MCF 10A (cell line): ENCODE measurements around the gene BIK. TPM values are rescaled to one million over a fixed set of nuclear protein-coding genes. Genes with fewer than 3 reads are reported as not detected.

Experiments used
- BruUV-seq: library from RNA; stranded (reverse); fragments of 400-500 nt; replicated peaks from 2 replicates; lab custom pipeline; 2021; lab: Mats Ljungman, UMichigan
- CTCF ChIA-PET: fragments of 300-600 bp; sonication (Branson Sonifier 250); formaldehyde crosslinking; extraction: SDS; loops from one replicate; lab custom pipeline; 2021; ENCODE audit warnings: antibody characterized with exemption, inconsistent platforms; lab: Yijun Ruan, JAX
- POLR2A ChIA-PET: fragments of 300-600, 350-650 bp; sonication (Branson Sonifier 250); formaldehyde crosslinking; extraction: SDS; loops from one replicate; lab custom pipeline; 2020; ENCODE audit warnings: antibody characterized with exemption, inconsistent platforms; lab: Yijun Ruan, JAX
- DNase-seq: peaks from one replicate; pipeline ENCODE4 v3.0.0-alpha.2; 2018; ENCODE audit not compliant: unreplicated experiment
- H3K27ac Mint-ChIP-seq: one replicate; pipeline ENCODE4 v1.8.0; 2022; ENCODE audit warnings: mild to moderate bottlenecking, low read depth, mixed read lengths; ENCODE audit not compliant: unreplicated experiment
- H3K27me3 Mint-ChIP-seq: one replicate; pipeline ENCODE4 v1.8.0; 2022; ENCODE audit warnings: mixed read lengths; ENCODE audit not compliant: insufficient read depth, unreplicated experiment
- H3K36me3 Mint-ChIP-seq: one replicate; pipeline ENCODE4 v1.8.0; 2022; ENCODE audit warnings: mild to moderate bottlenecking, moderate library complexity, mixed read lengths; ENCODE audit not compliant: insufficient read depth, unreplicated experiment
- H3K4me1 Mint-ChIP-seq: one replicate; pipeline ENCODE4 v1.8.0; 2022; ENCODE audit warnings: mixed read lengths; ENCODE audit not compliant: insufficient read depth, unreplicated experiment
- H3K4me3 Mint-ChIP-seq: one replicate; pipeline ENCODE4 v1.8.0; 2022; ENCODE audit warnings: mild to moderate bottlenecking, moderate library complexity, mixed read lengths; ENCODE audit not compliant: unreplicated experiment
- H3K9me3 Mint-ChIP-seq: one replicate; pipeline ENCODE4 v1.8.0; 2022; ENCODE audit warnings: mixed read lengths; ENCODE audit not compliant: unreplicated experiment
- CTCF ChIP-seq: fragments of 200-600 bp; IDR thresholded peaks from one replicate; pipeline ENCODE4 v1.8.0; 2022; ENCODE audit warnings: antibody characterized with exemption, mild to moderate bottlenecking; ENCODE audit not compliant: unreplicated experiment
- intact Hi-C: fragments of 100-400 bp; cut with micrococcal nuclease; formaldehyde crosslinking; loops from 2 replicates; pipeline ENCODE4 v1.14.1; 2022
- total RNA-seq: library from RNA; stranded (reverse); gene quantifications from 2 replicates; pipeline ENCODE4 v1.2.3, GENCODE V29; 2022

BIK gene
- total RNA-seq, 1 experiment from 2014 or later = 10.0 TPM

DNA sequence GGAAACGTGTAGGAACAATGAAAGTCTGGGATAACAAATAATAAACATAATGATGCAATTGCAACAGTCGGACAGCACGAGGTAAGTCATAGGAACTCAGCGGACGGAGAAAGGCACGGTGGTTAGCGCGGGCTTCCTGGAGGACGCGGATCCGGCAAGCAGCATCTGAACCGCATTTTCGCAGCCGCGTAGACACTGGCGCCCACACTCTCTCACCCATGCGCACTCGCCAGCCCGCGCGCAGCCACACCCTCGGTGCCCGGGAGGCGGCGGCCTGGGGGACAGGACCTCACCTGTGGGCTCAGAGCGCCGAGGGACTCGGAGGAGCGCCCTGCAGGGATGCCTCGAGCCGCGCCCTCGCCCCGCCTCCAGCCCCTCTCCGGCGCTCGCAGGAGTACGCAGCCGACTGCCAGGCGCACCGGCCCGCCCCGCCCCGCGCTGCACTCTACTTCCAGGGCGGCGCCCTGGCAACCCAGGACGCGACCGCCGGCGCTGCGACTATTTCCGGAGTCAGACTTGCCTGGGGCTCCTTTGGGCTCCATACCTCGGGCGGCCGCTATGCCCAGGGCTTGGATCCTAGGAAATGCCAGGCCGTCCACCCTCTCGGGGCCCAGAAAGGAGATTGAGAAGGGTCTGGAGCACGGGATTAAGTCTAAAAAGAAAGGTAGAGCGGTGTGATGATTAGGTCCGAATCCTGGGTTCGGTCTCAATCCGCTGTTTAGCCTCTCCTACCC lies 21.4 kb upstream of the BIK start, which contains the start of gene TTLL1:
Gene TTLL1 (minus strand): TSS at position 408 of the 734 bp plus-strand sequence. CDS start 13,805 bp downstream, outside the sequence.
- TSS peak; percentile 73 for BruUV-seq
- peak within 1 kb of the TSS; percentile 95 for H3K27ac Mint-ChIP-seq
- TF ChIP-seq CTCF = no peak
- no peaks in the 10 kb centered on the region for H3K27me3 Mint-ChIP-seq
- POLR2A ChIA-PET = interaction anchor here (1.4 kb wide), 1 partner anchor 9 kb away, joined by 5 read pairs; no protein-coding TSS in a partner anchor
- peaks cover 5% of the 10 kb centered on the region for H3K4me1 Mint-ChIP-seq
- peak; percentile 84 for DNase-seq
- peak within 1 kb of the TSS; percentile 76 for H3K4me3 Mint-ChIP-seq
- no peaks in the 10 kb centered on the region for H3K9me3 Mint-ChIP-seq
- no peaks in the 10 kb centered on the region for H3K36me3 Mint-ChIP-seq
- CTCF ChIA-PET = no interaction called here
- intact Hi-C loops = loop anchor here (2.0 kb wide), 1 partner anchor 22 kb away; no protein-coding TSS in a partner anchor

GRCh38 chr22:43090130-43090789 lies 20.3 kb upstream of the BIK start:
- ChIA-PET CTCF (interaction anchor here (0.5 to 2.5 kb wide), 27 partner anchors 8 to 469 kb away, joined by 3 to 14 read pairs (median 3); no protein-coding TSS in a partner anchor), POLR2A (interaction anchor here (0.5 to 1.4 kb wide), 18 partner anchors 9 to 476 kb away, joined by 3 to 11 read pairs (median 4); partner anchors contain the start of genes MCAT, PACSIN2 and POLDIP3)
- DNase-seq = peak; percentile 91
- intact Hi-C loops = loop anchor here (1.0 to 5.0 kb wide), 5 partner anchors 100 to 469 kb away; no protein-coding TSS in a partner anchor
- Mint-ChIP-seq H3K36me3 (no peaks in the 10 kb centered on the region), H3K4me1 (peaks cover 9% of the 10 kb centered on the region), H3K27me3 (no peaks in the 10 kb centered on the region), H3K27ac (no peak overlapping the region), H3K4me3 (peak overlapping the region; percentile 76), H3K9me3 (peaks cover 1% of the 10 kb centered on the region)
- no TSS peak for BruUV-seq
- TF ChIP-seq CTCF = peak; percentile 49

GRCh38 chr22:43092085-43092484 lies 18.5 kb upstream of the BIK start:
- Mint-ChIP-seq H3K9me3 (peaks cover 8% of the 10 kb centered on the region), H3K27me3 (no peaks in the 10 kb centered on the region), H3K4me3 (no peak overlapping the region), H3K4me1 (peaks cover 14% of the 10 kb centered on the region), H3K27ac (no peak overlapping the region), H3K36me3 (no peaks in the 10 kb centered on the region)
- no peak for DNase-seq
- no TSS peak for BruUV-seq
- ChIA-PET CTCF (interaction anchor here (1.1 to 2.5 kb wide), 3 partner anchors 103 to 224 kb away, joined by 3 to 14 read pairs (median 4); no protein-coding TSS in a partner anchor), POLR2A (interaction anchor here (0.6 to 0.7 kb wide), 2 partner anchors 15 to 104 kb away, joined by 3 to 4 read pairs; no protein-coding TSS in a partner anchor)
- TF ChIP-seq CTCF = no peak
- intact Hi-C loops = loop anchor here (5.0 kb wide), 1 partner anchor 430 kb away; no protein-coding TSS in a partner anchor
